GM18858 (cell line): ENCODE results near the gene MRPS9.

Experiments
- ATAC-seq: cut with Tn5 transposase; IDR thresholded peaks from one replicate; pipeline ENCODE4 v1.9.1; 2021; ENCODE audit not compliant: unreplicated experiment

Gene MRPS9

DNA sequence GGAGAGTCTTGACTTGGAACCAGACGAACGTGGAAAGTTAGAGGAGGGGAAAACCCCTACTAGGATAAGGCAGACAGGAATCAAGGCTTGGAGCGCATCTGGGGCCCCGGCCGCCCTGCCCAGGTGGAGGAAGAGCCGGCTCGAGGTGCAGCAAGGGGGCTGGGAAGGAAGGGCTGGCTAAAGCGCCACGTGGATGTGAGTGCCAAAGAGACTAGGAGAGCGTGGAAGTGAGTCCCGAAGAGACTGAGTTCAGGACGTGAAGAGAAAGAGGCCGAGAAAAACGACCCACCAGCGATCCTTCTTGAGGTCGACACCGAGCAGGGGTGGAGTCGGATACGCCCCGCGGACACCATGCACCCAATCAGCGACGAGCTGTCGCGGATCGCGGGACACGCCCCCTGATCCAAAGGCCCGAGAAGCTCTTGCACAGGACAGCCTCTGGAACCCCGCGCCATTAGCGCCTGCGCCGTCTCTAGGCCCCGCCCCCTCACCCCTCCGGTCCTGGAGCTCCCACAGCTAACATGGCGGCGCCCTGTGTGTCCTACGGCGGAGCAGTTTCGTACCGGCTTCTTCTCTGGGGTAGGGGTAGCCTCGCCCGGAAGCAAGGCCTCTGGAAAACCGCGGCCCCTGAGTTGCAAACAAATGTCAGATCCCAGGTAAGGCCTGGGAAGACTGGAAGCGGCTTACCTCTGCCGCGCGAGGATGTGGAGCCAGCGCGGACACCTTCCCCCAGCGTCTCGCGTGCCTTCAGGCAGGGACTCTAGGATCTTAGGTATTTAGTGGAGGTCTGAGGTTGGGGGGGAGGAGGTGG is at the start of gene MRPS9:
TSS of gene MRPS9 (plus strand) at position 498 of the 811 bp plus-strand sequence. CDS start at position 522, 24 bp downstream.
- ATAC-seq, result peak; percentile 99

DNA sequence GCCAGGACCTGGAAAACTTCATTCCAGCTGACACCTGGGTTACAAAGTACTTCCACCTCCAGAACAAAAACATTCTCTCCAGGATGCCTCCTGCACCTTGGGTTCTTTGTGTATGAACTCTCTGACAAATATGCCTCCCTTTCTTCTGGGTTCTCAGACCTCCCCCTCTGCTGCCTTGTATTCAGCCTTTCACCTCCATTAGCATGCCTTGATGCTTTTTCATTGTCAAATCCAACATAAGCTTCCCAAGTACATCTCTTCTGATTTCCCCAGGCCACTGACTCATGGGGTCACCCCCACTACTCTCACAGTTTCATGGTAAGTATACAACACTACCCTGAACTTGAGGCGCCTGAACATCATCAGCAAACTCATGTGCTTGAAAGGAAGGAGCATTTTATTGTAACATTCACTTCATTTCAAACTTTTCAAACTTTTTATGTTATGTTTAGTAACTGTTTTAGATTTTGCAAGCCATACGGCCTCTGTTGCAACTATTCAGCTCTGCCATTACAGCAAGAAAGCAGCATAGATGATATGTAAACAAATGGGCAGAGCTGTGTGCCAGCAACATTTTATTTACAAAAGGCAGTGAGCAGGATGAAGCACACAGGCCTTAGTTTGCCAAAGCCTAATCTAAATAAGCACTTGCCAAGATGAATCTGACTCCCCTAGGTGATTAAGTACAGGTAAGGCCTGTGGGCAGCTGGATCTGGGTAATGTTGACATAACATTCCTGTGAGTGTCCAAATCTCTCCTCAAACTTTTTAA is 32.5 kb upstream of the MRPS9 start:
- no peak for ATAC-seq

DNA sequence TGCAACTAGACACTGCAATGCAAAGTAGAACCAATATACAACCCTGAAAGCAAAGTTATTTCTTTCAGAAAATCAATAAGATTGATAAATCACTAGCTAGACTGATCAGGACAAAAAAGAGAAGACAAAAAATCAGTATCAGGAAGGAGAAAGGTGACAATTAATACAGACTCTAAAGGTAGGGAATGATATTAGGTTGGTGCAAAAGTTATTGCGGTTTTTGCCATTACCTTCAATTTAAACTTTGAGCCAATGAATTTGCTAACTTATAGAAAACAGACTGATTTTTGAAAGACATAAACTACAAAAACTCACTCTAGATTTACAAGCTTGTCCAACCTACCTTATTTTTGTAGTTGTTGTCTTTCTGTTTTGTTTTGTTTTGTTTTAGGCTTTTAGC is 30.5 kb upstream of the MRPS9 start:
- ATAC-seq, result no peak

DNA sequence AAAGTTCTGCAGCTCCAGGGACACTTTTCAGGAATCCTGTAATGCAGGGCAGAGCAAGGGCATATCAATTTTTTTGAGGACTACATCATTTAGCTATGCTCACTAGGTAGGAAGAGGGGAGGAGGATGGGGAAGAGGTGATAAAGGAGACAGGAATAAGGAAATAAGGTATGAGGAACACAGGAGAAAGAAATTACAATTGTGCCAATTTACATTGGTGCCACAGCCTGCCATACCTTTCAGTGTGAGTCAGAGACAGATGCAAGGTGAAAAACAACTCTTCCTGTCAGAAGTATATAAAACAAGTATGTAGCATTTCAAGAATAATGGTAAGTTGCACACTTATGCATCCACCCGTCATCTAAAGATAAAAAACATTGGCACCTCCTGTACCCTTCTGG is 5.4 kb upstream of the MRPS9 start:
- ATAC-seq, result no peak

DNA sequence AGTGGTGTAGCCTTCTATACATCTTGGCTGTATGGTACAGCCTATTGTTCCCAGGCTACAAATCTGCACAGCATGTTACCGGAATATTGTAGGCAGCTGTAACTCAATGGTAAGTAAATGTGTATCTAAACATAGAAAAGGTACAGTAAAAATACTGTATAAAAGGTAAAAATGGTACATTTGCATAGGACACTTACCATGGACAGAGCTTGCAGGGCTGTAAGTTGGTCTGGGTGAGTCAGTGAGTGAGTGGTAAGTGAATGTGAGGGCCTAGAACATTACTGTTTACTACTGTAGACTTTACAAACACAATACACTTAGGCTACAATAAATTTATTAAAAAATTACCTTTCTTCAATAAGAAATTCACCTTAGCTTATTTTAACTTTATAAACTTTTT is 3.7 kb upstream of the MRPS9 start:
- no peak for ATAC-seq

DNA sequence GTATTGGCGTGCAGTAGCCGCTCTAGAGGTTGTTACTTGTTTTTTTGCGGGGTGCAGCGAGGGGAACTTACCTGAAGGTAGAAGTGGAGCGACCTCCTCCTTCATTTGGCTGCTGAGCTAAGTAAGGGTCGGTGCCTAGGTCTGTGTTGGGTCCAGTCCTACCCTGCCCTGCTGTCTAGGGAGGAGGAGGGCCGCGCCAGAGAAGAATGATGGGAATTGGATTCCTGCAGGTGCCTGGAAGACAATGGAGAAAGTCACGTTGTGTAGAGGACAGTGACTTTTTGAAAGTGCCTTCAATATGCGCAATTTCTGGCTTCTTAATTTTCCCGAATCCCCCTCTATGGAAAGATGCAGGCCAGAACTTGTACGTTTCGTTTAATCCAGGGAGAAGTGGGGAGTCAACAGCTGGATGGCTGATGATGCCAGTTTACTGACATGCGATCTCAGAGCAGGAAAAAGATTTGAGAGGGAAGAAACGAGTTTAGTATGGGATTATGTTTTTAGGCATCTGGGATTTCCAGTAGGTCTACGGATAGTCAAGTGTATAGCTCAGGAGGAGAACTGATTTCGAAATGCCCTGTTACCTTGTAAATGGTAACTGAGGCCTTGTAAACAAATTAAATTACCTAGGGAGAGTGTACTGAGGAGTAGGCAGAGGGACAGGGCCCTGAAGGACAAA is 653 bp downstream of the MRPS9 start:
- ATAC-seq, result no peak

DNA sequence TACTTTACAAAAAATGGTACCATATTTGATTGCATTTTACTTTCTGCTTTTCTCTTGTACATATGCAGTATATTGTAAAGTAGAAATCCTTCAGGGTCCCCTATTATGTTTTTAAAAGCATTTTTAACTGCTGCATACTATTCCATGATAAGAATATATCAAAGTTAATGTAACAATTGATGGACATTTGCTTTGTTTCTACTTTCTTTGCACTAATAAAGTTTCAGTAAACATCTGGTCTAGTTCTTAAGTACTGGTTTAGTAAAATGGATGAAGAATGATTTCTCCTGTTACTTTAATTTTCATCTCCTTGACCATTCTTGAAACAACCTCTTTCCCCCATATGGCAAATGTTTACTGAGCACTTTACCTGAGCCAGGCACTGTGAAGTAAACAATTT is 1.7 kb downstream of the MRPS9 start:
- ATAC-seq, result no peak

DNA sequence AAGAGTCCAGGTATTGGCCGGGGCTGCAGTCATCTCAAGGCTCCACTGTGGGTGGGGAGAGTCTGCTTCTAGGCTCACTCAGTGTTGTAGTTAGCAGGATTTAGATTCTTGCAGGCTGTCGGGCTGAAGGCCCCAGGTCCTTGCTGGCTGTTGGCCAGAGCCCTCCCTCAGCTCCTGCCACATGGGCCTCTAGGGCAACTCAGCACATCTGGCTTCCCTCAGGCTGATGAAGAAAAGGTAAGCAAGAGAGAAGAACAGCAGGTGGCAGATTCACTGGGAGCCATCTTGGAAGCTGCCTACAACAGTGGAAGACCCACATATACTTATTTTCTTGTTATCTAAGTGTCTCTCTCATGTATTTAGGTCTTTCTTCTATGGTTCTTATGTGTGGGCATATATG is 4.3 kb downstream of the MRPS9 start:
- ATAC-seq, result no peak

DNA sequence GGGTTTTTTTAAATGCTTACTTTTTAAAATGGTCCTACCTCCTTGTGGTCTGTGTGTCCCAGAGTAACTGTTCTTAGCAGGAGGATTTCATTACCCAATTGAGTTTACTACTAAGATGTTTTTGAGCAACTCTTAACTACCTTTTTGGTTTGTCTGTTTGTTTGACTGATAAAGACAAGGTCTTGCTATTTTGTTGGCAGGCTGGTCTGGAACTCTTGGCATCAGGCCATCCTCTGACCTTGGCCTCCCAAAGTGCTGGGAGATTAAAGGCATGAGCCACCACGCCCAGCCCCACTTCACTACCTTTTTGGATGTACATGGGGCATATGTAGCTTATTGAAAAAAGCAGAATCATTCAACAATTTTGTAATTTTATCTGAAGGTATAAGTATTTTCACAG is 14.9 kb downstream of the MRPS9 start:
- ATAC-seq, result no peak

DNA sequence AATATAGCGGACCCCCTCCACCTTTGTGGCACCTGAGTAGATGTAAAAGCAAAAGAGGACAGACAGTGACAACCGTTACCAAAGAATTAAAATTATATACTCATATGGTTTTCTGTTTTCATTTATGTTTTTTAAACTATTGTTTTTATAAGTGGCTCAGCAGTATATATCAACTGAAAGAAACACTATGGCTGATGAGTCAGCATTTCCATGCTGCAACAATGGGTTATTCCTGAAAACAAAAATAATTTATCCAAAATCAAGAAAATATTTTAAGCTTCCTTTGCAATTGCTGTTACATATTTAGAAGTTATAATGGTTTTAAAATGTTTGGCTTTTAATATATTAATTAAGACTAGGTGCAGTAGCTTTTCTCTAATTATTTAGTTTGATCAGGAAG is 17.7 kb downstream of the MRPS9 start:
- ATAC-seq, result no peak

DNA sequence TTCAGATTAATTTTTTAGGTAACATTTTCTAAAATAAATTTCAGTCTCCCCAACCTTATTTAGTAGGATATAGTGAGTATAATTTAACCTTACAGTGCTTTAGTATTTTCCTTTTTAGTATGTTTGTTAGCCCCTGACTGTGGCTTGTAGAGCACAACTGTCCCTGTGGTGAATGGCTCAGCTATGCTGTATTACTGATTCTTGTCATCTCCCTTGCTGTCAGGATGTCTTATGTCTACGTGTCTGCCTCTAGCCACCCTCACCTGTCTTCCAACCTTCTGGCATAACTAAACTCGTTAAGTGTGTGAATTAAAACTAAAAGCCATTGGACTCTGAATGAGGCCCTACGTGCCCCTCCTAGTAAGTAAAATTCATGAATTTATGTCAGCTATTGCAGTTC is 18.4 kb downstream of the MRPS9 start:
- ATAC-seq, result no peak

DNA sequence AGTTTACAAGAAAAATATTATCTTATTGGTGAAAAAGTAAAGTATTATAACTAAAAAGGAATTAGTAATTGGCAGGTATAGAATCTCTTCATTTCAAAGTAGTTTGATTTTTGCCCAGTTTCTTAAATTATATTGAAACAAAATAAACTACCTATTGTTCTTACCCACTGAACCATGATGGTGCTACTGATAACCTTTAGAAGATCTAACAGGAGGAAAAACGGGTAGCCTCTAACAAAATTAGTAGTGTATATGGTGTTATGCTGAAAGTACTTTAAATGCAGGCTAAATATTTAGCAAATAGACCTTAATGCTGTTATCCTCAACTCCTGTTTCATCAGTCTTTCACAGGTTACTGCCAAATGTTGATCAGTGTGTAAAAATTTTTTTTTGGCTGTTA is 19.1 kb downstream of the MRPS9 start:
- no peak for ATAC-seq

DNA sequence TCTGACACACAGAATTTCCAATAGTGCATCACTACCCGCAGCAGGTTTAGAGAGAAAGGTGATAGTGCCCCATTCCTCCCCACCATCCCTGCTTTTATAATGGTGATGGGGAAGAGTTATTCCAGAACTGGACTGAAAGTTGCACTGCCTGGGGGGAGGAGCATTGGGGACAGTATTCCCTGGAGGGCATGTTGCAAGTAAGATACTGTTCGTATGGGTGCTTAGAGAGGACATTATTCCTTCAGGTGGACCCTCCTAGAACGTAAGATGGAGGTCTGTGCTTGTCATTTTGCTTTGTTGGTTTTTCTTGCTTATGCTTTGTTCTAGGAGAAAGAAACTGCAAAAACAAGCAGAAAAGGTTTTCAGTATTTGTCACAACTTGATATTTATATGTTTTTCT is 23.7 kb downstream of the MRPS9 start:
- no peak for ATAC-seq

DNA sequence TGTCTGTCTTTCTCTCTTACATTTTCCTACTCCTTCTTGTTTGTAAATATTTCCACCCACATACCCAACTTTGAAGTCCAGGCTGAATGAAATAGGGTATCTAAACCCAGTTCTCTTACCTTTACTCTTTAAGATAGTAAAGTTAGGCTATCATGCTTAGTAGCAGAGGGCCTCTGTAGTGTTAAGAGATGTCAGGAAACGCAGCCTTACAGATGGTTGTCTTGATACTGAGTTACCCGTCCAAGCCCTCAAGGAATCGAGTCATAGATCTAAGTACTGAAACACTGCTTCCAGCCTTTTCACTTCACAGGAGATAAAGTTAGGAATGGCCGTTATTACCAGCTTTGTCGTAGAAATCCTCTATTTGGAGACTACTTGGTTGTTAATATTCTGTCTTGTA is 24.3 kb downstream of the MRPS9 start:
- ATAC-seq, result no peak

DNA sequence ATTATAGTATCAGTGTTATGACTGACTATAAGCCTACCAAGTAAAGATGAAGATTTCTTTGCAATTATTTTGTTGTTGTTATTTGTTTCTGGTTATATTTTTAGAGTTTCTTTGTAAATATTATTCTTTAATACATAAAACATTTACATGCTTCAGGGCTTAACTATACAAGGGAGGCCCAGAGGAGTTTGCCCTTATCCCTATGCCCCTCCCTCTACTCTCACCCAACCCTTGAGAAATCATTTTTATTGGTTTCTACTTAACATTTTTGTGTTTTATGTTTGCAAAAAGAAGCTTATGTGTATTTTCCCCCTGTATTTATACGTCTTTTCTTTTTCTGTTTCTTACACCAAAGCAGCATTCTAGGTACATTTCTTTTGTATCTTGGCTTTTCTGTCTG is 30.5 kb downstream of the MRPS9 start:
- ATAC-seq, result no peak

DNA sequence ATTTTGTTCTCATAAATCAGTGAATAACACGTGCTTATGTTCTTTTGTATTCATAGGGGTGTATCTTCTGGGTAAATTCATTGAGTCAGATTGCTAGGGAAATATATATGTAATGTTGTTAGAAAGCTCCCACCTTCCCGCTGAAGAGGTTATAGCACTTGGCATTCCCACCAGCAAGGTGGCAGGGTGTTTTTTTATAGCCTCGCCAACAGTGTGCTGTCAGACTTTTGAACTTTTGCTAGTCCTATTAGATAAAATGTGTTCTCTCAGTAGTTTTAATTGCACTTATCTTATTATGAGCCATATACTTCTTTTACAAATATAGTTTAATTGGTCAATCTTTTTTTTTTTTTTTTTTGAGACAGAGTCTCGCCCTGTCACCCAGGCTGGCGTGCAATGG is 31.0 kb downstream of the MRPS9 start:
- no peak for ATAC-seq

DNA sequence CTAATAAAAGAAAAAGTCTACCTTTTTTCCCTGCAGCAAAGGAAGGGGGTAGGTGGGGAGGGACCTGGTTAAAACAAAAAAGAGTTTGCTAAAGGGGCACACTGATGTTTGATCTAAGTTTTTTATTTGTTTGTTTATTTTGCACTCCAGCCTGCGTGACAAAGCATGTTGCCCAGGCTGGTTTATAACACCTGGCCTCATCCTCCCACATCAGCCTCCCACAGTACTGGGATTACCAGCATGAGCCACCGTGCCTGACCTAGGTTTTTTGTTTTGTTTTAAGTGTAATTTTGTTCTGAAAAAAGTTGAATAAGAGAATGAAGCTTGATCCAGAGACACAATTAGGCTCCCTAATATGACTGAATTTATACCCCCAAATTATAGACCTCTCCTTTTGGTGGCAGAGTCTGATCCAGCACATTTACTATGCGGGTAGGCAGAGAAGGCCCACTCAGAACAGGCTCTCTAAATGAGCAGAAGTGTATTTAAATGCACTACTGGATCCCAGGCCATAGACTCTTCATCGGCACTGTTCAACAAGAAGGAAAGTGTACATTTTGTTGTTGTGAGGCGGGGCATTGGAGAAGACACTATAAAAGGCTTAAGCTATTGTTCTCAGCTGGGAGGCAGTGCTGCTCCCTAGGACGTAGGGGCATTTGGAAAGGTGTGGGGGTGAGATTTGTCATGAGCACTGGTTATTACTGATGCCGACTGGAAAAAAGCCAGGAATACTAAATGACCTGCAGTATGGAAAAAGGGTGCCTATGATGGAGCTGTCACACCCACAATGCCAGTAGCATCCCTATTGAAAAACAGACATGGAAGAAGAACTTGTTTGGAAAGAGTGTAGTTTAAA is 32.4 kb downstream of the MRPS9 start:
- ATAC-seq, result no peak

DNA sequence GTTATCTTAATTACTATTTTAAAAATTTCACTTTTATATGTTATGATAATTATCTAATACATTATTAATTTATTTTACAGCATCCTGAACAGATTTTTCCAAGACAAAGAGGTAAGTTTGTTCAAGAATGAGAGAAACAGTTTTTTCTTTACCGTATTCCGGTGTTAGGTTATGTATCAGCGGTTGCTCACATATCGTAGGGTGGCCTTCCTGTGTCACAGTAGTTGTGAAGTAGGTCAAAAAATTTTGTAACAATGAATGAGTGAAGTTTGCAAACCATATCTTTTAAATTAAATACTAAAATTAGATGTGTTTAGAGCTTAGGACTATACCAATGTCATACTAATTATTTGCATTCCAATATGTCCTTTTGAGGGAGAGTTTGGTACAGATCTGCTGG is 33.5 kb downstream of the MRPS9 start:
- ATAC-seq, result no peak

DNA sequence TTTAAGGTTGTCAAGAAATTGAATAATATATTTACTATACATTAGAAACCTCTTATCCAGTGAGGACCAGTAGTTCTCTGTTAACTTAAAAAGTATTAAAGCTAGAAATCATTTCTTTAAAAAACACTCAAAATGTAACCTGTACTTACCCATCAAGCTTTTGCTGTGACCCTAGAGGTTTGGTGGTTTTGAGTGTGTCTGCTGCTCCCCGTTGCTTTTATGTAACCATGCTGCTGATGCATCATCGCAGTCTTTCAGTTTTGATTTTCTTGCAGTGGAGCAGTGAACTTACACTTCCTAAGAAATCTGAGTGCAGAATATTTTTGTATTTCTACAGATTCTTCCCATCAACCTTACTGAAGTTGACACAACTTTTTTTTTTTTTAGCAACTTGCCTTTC is 34.2 kb downstream of the MRPS9 start:
- peak; percentile 92 for ATAC-seq

DNA sequence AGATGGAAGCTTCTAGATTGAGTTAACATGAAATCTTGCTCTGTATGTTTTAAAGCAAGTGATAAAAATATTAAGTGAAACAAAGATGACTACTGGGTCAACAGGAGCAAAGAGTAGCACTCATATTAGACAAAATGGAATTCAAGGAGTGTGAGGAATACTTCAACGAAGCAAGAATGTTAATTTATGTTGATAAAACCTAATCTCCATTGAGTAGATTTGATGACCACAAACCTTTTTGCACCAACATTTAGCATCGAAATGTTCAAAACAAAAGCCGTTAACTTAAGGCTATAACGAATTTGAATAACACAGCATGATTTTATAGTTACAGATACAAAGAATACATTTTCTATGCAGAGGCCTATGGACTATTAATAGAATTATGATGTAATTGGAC is 35.7 kb downstream of the MRPS9 start:
- no peak for ATAC-seq

DNA sequence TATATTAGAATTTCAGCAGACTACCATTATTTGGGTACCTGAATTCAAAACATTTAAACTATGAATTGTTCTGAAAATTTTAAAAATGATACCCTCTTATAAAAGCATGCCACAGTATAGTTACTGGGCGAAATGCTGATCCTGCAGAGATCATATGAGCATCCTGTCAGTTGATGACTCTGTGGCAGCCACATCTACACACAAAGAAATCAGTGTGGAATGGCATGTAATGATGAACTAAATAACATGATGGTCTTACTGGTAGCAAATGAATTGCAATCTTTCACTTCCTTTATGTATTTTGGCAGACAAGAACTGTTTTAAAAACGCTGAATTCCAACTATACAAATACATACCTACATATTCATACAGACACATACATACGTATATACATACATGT is 38.3 kb downstream of the MRPS9 start:
- ATAC-seq, result no peak
